Measurements from ENCODE around the gene PCDHB11.
"Not testable (repeated sequence)": the region's sequence is repeated elsewhere in the genome, so short reads cannot be mapped to it uniquely, and the experiment has no call there.

PCDHB11 gene
- 0 to 0.18 (median 0.04) reads per million in 4 experiments for total RNA-seq

GRCh38 chr5:141199359-141200235, at the start of gene PCDHB11:
PCDHB11 (plus strand) TSS chr5:141199627; CDS start chr5:141199775, 148 bp downstream.
- DNase-seq, result no peak

- no peak for DNase-seq
Measured at GRCh38 chr5:141149812-141150211, 49.6 kb upstream of the PCDHB11 start, which contains the start of gene PCDHB6. PCDHB6 (plus strand) TSS chr5:141150057; CDS start chr5:141150258, 201 bp downstream.

- DNase-seq, result no peak
Measured at GRCh38 chr5:141150224-141150992, 49.0 kb upstream of the PCDHB11 start.

GRCh38 chr5:141150993-141151325, 48.5 kb upstream of the PCDHB11 start:
- no peak for DNase-seq

- DNase-seq, result not testable (repeated sequence)
Measured at GRCh38 chr5:141151632-141152031, 47.8 kb upstream of the PCDHB11 start.

GRCh38 chr5:141152096-141152495, 47.3 kb upstream of the PCDHB11 start:
- DNase-seq, result not testable (repeated sequence)

- DNase-seq, result no peak
Measured at GRCh38 chr5:141155540-141156374, 43.7 kb upstream of the PCDHB11 start.

GRCh38 chr5:141157356-141157755, 42.1 kb upstream of the PCDHB11 start:
- not testable (repeated sequence) for DNase-seq

GRCh38 chr5:141157901-141158300, 41.5 kb upstream of the PCDHB11 start:
- DNase-seq, result not testable (repeated sequence)

- no peak for DNase-seq
Measured at GRCh38 chr5:141172381-141173204, 26.8 kb upstream of the PCDHB11 start, which contains the start of gene PCDHB7. PCDHB7 (plus strand) TSS chr5:141172644; CDS start chr5:141172836, 192 bp downstream.

GRCh38 chr5:141174291-141175104, 24.9 kb upstream of the PCDHB11 start:
- not testable (repeated sequence) for DNase-seq

GRCh38 chr5:141175933-141176332, 23.5 kb upstream of the PCDHB11 start:
- DNase-seq, result no peak

- not testable (repeated sequence) for DNase-seq
Measured at GRCh38 chr5:141177577-141178191, 21.7 kb upstream of the PCDHB11 start, which contains the start of gene PCDHB8. PCDHB8 (plus strand) TSS chr5:141177790; CDS start chr5:141178035, 245 bp downstream.

GRCh38 chr5:141179371-141179770, 20.1 kb upstream of the PCDHB11 start:
- not testable (repeated sequence) for DNase-seq

- not testable (repeated sequence) for DNase-seq
Measured at GRCh38 chr5:141179876-141180275, 19.6 kb upstream of the PCDHB11 start.

GRCh38 chr5:141180313-141180712, 19.1 kb upstream of the PCDHB11 start:
- DNase-seq, result no peak

- no peak for DNase-seq
Measured at GRCh38 chr5:141182248-141182647, 17.2 kb upstream of the PCDHB11 start, which contains the start of gene PCDHB16. PCDHB16 (plus strand) TSS chr5:141182387; CDS start chr5:141182560, 173 bp downstream.

- DNase-seq, result not testable (repeated sequence)
Measured at GRCh38 chr5:141184117-141184855, 15.1 kb upstream of the PCDHB11 start.

GRCh38 chr5:141186897-141187512, 12.4 kb upstream of the PCDHB11 start, which contains the start of gene PCDHB9:
PCDHB9 (plus strand) TSS chr5:141187161; CDS start chr5:141187319, 158 bp downstream.
- DNase-seq, result no peak

Measured in effector CD8-positive, alpha-beta T cell (primary cell).